IPS DF 6.9 (cell line): ENCODE results near the gene ADGRD1.
"Not testable (repeated sequence)": the region's sequence is repeated elsewhere in the genome, so short reads cannot be mapped to it uniquely, and the experiment has no call there.

Experiments used
- DNase-seq: peaks from one replicate; pipeline ENCODE4 v3.0.0-alpha.2; 2013; ENCODE audit warnings: low read depth, low spot score
- H3K27ac ChIP-seq: one replicate; pipeline ENCODE4 v1.5.1; 2013; ENCODE audit warnings: low read length, control low read depth
- H3K27me3 ChIP-seq: 2 replicates; pipeline ENCODE4 v1.6.1; 2013; ENCODE audit warnings: mild to moderate bottlenecking, low read length; ENCODE audit not compliant: control insufficient read depth, insufficient read depth
- H3K36me3 ChIP-seq: 2 replicates; pipeline ENCODE4 v1.6.1; 2013; ENCODE audit warnings: low read length; ENCODE audit not compliant: control insufficient read depth, insufficient read depth
- H3K4me1 ChIP-seq: 2 replicates; pipeline ENCODE4 v1.6.1; 2013; ENCODE audit warnings: low read length; ENCODE audit not compliant: control insufficient read depth, insufficient read depth
- H3K4me3 ChIP-seq: 2 replicates; pipeline ENCODE4 v1.5.1; 2013; ENCODE audit warnings: mild to moderate bottlenecking, low read length
- H3K9me3 ChIP-seq: 2 replicates; pipeline ENCODE4 v1.6.1; 2013; ENCODE audit warnings: low read length, inconsistent platforms; ENCODE audit not compliant: control insufficient read depth, insufficient read depth
- WGBS: extraction: QIAGEN DNeasy Blood & Tissue Kit; methylation state at CpG from one replicate; pipeline ENCODE4 v1.1.7; 2013; ENCODE audit warnings: mixed read lengths, missing lambda C conversion rate; ENCODE audit not compliant: insufficient read length, insufficient coverage; 5-methylcytosine and 5-hydroxymethylcytosine counted together

The ADGRD1 gene

DNA sequence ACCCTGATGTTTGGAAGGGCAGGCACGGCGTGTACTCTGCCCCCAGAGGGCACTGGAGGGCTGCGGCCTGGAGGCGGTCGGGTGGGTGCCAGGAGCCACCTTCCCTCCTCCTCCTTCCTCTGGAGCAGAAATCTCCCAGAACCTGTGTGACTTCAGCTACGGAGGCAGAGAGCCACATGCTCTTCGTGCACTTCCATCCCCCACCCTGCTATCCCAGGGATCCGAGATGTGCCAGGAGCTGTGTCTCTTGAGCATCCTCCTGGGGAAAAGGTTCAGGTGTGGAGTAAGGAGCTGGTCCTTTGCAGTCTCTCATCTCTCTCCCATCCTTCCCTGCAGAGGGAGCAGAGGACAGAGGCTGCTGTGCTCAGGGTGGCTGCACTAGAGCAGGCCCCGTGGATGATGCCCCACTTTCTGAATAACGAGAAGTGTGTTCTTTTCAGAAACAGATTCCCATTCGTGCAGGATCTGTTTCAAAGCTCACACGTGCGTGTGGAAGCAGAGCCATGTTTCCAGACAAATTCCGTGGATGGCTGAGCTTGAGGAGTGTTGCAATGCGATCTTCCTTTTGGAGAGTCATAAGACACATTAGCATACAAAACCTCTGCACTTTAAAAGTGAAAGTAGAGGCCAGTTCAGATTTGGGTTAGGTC, 162.9 kb downstream of the ADGRD1 start:
- peak; percentile 27 for DNase-seq
- no CpG with 5 or more reads among the region's 15 CpGs for WGBS
- Histone ChIP-seq H3K27ac (no peak overlapping the region), H3K36me3 (no peaks in the 10 kb centered on the region), H3K27me3 (no peaks in the 10 kb centered on the region), H3K9me3 (no peaks in the 10 kb centered on the region), H3K4me1 (no peaks in the 10 kb centered on the region), H3K4me3 (no peak overlapping the region)

DNA sequence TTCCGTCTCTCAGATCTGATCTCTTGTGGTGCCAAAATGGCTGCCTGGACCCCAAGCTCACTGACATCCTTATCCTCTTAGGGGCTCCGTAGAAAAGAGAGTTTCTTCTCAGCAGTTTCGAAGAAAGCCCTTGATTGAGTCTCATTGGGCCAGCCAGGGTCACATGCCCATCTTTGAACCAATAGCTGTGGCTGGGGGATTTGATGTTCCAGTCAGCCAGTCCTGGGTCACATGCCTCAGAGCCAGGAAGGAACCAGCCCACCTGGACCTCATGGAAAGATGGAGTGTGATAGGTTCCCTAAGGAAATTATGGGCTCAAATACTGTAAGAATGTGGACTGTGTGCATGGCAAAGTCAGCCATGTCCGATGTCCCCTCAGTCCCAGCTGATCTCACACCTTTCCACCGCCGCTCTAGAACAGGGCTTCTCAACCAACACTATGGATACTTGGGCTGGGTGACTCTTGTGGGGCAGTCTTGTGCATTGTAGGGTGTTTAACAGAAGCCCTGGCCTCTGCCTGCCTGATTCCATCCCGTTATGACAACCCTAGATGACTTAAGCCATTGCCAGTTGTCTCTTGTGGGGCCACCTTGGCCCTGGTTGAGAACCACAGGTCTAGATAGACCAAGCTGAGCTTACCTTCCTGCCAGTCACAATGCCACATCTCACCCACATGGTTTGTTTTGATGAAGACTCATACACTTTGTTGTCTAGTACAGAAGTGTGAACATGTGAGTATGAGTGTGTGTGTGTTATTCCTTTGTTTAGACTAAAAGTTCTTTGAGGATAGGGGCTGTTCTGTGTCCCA, 163.9 kb downstream of the ADGRD1 start:
- Histone ChIP-seq H3K4me3 (no peak overlapping the region), H3K4me1 (no peaks in the 10 kb centered on the region), H3K27ac (no peak overlapping the region), H3K9me3 (no peaks in the 10 kb centered on the region), H3K27me3 (no peaks in the 10 kb centered on the region), H3K36me3 (no peaks in the 10 kb centered on the region)
- DNase-seq, result no peak
- no CpG with 5 or more reads among the region's 7 CpGs for WGBS

DNA sequence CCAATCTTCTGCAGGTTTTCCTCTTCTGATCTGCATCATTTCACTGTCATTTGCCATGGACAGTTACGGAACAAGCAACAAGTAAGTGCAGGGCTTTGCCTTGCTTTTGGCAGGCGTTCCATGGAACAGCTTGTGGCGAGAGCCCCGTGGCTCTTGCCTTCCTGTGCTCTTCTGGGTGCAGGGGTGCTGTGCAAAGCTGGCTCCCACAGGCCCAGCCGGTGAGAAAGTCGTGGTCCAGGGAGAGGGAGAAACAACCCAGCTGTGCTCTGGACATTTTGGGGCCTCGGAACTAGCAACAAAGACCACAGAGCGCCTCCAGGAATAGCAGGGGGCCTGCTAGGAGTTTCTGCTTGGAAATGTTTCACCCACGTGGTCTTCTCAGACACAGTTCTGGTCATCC, 164.7 kb downstream of the ADGRD1 start:
- WGBS, result no CpG with 5 or more reads among the region's 9 CpGs

DNA sequence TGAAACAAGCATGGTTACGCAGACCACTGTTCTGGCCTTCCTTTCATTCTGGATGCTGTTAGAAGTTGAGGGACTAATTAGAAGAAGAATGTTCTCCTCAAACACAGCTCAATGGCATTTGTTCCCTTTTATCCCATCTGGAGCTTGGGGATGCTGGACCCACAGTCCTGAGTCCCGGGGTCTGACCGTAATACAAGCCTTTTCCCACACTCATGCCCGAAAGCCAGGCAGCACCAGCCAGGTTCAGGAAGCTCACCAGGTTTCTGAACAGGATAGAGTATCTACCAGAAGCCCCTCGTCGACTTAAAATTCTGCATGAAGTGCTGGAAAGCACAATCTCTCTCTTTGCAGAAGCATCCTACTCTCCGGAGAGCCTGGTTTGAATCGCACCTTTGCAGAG, 165.6 kb downstream of the ADGRD1 start:
- not testable (repeated sequence) for H3K27ac ChIP-seq, H3K4me1 ChIP-seq, H3K27me3 ChIP-seq, H3K4me3 ChIP-seq, H3K9me3 ChIP-seq, H3K36me3 ChIP-seq, DNase-seq
- no CpG with 5 or more reads among the region's 8 CpGs for WGBS

More for the DNA sequence above, 164.7 kb downstream of the ADGRD1 start:
- Histone ChIP-seq H3K9me3 (no peaks in the 10 kb centered on the region), H3K36me3 (no peaks in the 10 kb centered on the region), H3K27ac (no peak overlapping the region), H3K4me3 (no peak overlapping the region), H3K27me3 (no peaks in the 10 kb centered on the region), H3K4me1 (no peaks in the 10 kb centered on the region)
- no peak for DNase-seq

DNA sequence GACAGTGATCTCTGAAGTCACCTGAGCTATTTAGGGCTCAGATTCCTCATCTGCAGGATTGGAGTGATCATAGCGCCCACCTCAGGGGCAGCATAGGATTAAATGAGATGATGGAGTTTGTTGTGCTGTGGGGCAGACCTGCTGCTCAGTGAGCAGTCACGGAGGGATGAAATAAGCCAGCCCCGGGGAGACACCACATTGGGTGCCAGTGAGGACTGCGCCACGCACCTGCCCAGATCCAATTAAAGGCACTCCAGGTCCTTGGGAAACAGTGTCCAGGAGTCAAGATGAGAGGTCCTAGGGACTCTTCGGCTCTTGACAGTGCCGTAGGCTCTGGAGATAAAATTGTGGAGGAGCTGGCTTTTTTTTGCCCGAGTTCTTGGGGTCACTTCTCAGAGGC, 166.2 kb downstream of the ADGRD1 start:
- Histone ChIP-seq H3K4me3 (no peak overlapping the region), H3K36me3 (no peaks in the 10 kb centered on the region), H3K27ac (no peak overlapping the region), H3K27me3 (no peaks in the 10 kb centered on the region), H3K4me1 (no peaks in the 10 kb centered on the region), H3K9me3 (no peaks in the 10 kb centered on the region; the same call in 1 of the 2 replicates)
- no CpG with 5 or more reads among the region's 8 CpGs for WGBS
- DNase-seq, result no peak

DNA sequence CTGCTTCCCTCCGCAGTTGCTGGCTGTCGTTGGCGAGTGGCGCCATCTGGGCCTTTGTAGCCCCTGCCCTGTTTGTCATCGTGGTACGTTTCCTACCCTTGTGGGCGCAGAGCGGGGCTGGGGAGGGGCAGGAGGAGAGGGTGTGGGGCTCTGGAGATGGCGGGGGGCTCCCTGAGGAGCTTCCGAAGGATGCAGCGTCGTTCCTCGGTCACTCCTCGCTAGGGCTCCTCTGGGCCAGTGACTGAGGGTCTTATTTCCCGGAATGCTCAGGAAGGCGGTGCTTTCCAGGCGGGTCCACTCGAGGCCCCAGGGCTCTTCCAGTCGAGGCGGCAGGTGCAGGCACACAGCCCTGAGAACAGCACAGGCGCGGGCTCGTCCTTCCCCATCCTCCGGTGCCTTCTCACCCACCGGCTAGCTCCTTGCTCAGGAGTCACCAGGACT, 167.1 kb downstream of the ADGRD1 start:
- Histone ChIP-seq H3K4me3 (no peak overlapping the region), H3K27ac (no peak overlapping the region), H3K27me3 (no peaks in the 10 kb centered on the region), H3K4me1 (no peaks in the 10 kb centered on the region), H3K36me3 (no peaks in the 10 kb centered on the region), H3K9me3 (no peaks in the 10 kb centered on the region; the same call in 1 of the 2 replicates)
- no CpG with 5 or more reads among the region's 25 CpGs for WGBS
- no peak for DNase-seq

DNA sequence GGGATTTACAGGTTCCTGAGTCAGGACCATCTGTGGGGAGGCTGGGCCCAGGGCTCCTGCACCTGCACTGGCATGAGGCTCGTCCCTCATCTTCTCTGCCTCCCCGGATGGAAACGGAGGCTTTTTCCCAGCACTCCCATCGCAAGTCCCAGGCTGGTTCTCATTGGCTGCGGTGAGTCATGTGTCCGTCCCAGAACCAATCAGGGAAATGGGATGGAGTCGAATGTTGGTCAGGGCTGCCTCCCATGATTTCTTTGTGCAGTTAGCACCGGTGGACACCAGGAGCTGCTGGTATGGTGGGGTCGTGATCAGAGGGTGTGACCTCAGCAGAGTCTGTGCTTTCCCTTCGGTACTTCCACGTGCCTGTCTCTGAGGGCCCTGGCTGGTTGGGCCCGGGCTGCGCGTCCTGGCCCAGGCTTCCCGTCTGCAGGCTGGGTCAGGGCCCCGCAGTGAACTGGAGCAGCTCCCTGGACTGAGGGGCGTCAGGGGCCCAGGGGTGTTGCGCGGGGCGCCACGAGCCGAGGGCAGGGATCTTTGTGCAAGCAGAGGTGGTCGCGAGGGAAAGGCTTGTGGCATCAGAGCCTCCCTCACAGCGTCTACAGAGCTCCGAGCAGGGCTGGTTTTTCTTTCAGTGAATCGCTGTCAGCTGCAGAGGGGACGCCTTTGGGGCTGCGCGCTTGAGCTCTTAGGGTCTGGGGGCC, 168.1 kb downstream of the ADGRD1 start:
- no CpG with 5 or more reads among the region's 30 CpGs for WGBS
- H3K27me3 ChIP-seq, result no peaks in the 10 kb centered on the region
- H3K4me3 ChIP-seq, result no peak overlapping the region
- no peak for DNase-seq
- no peaks in the 10 kb centered on the region for H3K4me1 ChIP-seq
- no peak overlapping the region for H3K27ac ChIP-seq
- H3K9me3 ChIP-seq, result no peaks in the 10 kb centered on the region; the same call in 1 of the 2 replicates
- H3K36me3 ChIP-seq, result no peaks in the 10 kb centered on the region

DNA sequence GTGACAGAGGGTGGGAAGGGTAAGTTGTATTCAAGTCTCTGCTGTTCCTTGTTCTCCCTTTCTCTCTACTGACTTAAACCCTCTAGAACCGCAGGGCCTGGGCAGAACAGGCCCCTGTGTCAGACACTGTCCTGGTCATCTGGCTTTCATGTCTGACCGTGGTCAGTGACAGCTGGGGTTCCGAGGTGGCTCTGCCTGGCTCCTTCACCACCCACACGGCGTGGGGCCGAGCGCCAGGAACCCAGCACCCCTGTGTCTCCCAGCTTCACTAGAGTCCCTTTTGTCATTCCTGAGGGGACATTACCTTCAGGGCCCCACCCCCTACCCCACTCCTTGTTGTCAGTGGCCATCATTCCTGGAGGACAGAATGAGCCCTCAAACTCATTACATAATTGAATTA, 168.9 kb downstream of the ADGRD1 start:
- Histone ChIP-seq H3K36me3 (no peaks in the 10 kb centered on the region), H3K27ac (no peak overlapping the region), H3K4me1 (no peaks in the 10 kb centered on the region), H3K9me3 (no peaks in the 10 kb centered on the region; the same call in 1 of the 2 replicates), H3K27me3 (no peaks in the 10 kb centered on the region), H3K4me3 (no peak overlapping the region)
- WGBS, result no CpG with 5 or more reads among the region's 7 CpGs
- no peak for DNase-seq

DNA sequence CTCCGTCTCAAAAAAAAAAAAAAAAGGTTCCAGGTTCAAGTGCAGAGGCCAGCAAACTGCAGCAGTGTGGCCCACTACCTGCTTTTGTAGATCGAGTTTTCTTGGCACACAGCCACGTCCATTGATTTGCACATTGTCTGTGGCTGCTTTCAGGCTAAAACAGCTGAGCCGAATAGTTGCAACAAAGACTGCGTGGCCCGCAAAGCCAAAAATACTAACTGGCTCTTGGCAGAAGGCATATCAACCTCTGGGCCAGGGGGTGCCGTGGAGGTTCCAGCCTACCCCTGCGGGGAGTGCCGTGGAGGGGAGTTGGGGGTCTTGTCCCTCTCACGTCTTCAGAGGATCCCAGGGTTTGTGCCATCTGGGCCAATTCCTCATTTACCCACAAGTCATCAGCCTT, 170.1 kb downstream of the ADGRD1 start:
- H3K27ac ChIP-seq, result no peak overlapping the region
- no peaks in the 10 kb centered on the region for H3K27me3 ChIP-seq

DNA sequence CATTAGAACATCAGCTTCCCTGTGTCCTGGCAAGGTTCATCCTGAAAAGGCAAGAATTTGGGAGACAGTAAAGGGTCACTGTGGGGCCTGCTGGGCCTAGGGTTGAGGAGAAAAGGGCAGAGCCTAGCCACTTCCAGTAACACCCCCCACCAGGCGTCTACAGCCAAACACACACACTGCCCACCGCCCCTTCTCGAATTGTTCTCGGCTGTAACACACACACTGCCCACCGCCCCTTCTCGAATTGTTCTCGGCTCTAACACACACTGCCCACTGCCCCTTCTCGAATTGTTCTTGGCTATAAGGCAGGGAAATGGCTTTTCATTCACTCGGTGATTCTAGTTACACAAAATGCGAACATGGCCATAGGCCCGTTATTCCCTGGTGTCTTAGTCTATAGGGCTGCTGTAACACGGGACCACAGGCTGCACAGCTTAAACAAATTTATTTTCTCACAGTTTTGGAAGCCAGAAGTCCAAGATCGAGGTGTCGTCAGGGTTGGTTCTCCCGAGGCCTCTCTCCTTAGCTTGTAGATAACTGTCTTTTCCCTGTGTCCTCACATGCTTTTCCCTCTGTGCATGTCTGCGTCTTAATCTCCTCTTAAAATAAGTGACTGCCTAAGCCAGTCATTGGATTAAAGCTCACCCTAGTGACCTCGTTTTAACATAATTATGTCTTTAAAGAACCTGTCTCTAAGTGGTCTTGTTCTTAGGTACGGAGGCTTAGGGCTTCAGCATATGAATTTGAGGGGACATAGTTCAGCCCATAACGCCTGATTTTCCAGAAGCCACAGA, 171.0 kb downstream of the ADGRD1 start:
- no CpG with 5 or more reads among the region's 19 CpGs for WGBS
- Histone ChIP-seq H3K4me3 (no peak overlapping the region), H3K9me3 (no peaks in the 10 kb centered on the region; the same call in 1 of the 2 replicates), H3K4me1 (no peaks in the 10 kb centered on the region), H3K27me3 (no peaks in the 10 kb centered on the region), H3K36me3 (no peaks in the 10 kb centered on the region), H3K27ac (no peak overlapping the region)
- DNase-seq, result no peak

More for the DNA sequence above, 170.1 kb downstream of the ADGRD1 start:
- H3K9me3 ChIP-seq, result no peaks in the 10 kb centered on the region; the same call in 1 of the 2 replicates
- no CpG with 5 or more reads among the region's 10 CpGs for WGBS
- H3K4me3 ChIP-seq, result no peak overlapping the region
- no peak for DNase-seq
- H3K36me3 ChIP-seq, result no peaks in the 10 kb centered on the region
- H3K4me1 ChIP-seq, result no peaks in the 10 kb centered on the region
